ENCODE measurements around the gene ELMOD3.
"Not testable (repeated sequence)": the region's sequence is repeated elsewhere in the genome, so short reads cannot be mapped to it uniquely, and the experiment has no call there.

The ELMOD3 gene

GRCh38 chr2:85437488-85438200 lies 83.1 kb downstream of the ELMOD3 start:
- Histone ChIP-seq H3K9ac (ENCODE audit: low read length) (peak overlapping the region; percentile 70), H3K79me1 (ENCODE audit: low read length) (peaks cover 6% of the 10 kb centered on the region), H2AFZ (ENCODE audit: insufficient read depth, low read length, poor library complexity) (peak overlapping the region; percentile 85), H2BK5ac (ENCODE audit: low read depth, low read length, poor library complexity) (no peak overlapping the region), H3K4me1 (ENCODE audit: control insufficient read depth in 1 of 2, insufficient read depth in 2 of 2, low read length in 2 of 2) (peaks cover 8 to 10% of the 10 kb centered on the region in 2 experiments), H3K9me3 (ENCODE audit: insufficient read depth, low read depth, low read length) (peaks cover 2% of the 10 kb centered on the region), H3K4me2 (ENCODE audit: low read length) (peak overlapping the region; percentile 96), H3K18ac (ENCODE audit: low read length) (peak overlapping the region; percentile 76), H3K14ac (ENCODE audit: low read length) (peak overlapping the region; percentile 78), H3K23ac (ENCODE audit: low read length) (no peak overlapping the region), H4K8ac (ENCODE audit: low read depth, low read length) (peak overlapping the region; percentile 97), H3K27ac (ENCODE audit: low read depth, low read length) (no peak overlapping the region), H3K4me3 (ENCODE audit: low read depth, low read length) (peak overlapping the region; percentile 64), H3K79me2 (ENCODE audit: control insufficient read depth, insufficient read depth, low read length, poor library complexity) (peaks cover 3% of the 10 kb centered on the region), H4K91ac (ENCODE audit: low read depth, low read length) (peak overlapping the region; percentile 72), H2AK5ac (ENCODE audit: low read length) (peak overlapping the region; percentile 86), H2BK12ac (ENCODE audit: low read length) (peak overlapping the region; percentile 27), H3K27me3 (ENCODE audit: insufficient read depth, low read length) (no peaks in the 10 kb centered on the region), H3K36me3 (ENCODE audit: control insufficient read depth in 1 of 2, insufficient read depth in 2 of 2, low read length in 2 of 2) (no peaks in the 10 kb centered on the region), H4K12ac (ENCODE audit: low read depth, low read length) (peak overlapping the region; percentile 88), H3K4ac (ENCODE audit: low read depth, low read length) (peak overlapping the region; percentile 36), H2BK120ac (ENCODE audit: insufficient read depth, low read length, poor library complexity) (peak overlapping the region; percentile 75)
- WGBS (ENCODE audit: extremely low coverage, insufficient coverage, insufficient read length): no CpG with 5 or more reads among the region's 64 CpGs
- peak in 1 of 2 donors; percentile 50 for DNase-seq

GRCh38 chr2:85438201-85439024 lies 83.8 kb downstream of the ELMOD3 start:
- no peaks in the 10 kb centered on the region for H3K27me3 ChIP-seq (ENCODE audit: insufficient read depth, low read length)
- peak overlapping the region; percentile 96 for H3K4me2 ChIP-seq (ENCODE audit: low read length)
- peaks cover 8 to 10% of the 10 kb centered on the region in 2 experiments for H3K4me1 ChIP-seq (ENCODE audit: control insufficient read depth in 1 of 2, insufficient read depth in 2 of 2, low read length in 2 of 2)
- peaks cover 3% of the 10 kb centered on the region for H3K79me2 ChIP-seq (ENCODE audit: control insufficient read depth, insufficient read depth, low read length, poor library complexity)
- H4K12ac ChIP-seq (ENCODE audit: low read depth, low read length): peak overlapping the region; percentile 68
- H3K36me3 ChIP-seq (ENCODE audit: control insufficient read depth in 1 of 2, insufficient read depth in 2 of 2, low read length in 2 of 2): no peaks in the 10 kb centered on the region
- H3K9me3 ChIP-seq (ENCODE audit: insufficient read depth, low read depth, low read length): peaks cover 2% of the 10 kb centered on the region
- DNase-seq: no peak
- no CpG with 5 or more reads among the region's 19 CpGs for WGBS (ENCODE audit: extremely low coverage, insufficient coverage, insufficient read length)
- no peak overlapping the region for H4K91ac ChIP-seq (ENCODE audit: low read depth, low read length)
- peak overlapping the region; percentile 18 for H2BK120ac ChIP-seq (ENCODE audit: insufficient read depth, low read length, poor library complexity)
- peak overlapping the region; percentile 64 for H3K4me3 ChIP-seq (ENCODE audit: low read depth, low read length)
- no peak overlapping the region for H2AK5ac ChIP-seq (ENCODE audit: low read length)
- no peak overlapping the region for H3K18ac ChIP-seq (ENCODE audit: low read length)
- H3K9ac ChIP-seq (ENCODE audit: low read length): peak overlapping the region; percentile 70
- H2AFZ ChIP-seq (ENCODE audit: insufficient read depth, low read length, poor library complexity): peak overlapping the region; percentile 66
- peak overlapping the region; percentile 69 for H4K8ac ChIP-seq (ENCODE audit: low read depth, low read length)
- no peak overlapping the region for H3K23ac ChIP-seq (ENCODE audit: low read length)
- H2BK12ac ChIP-seq (ENCODE audit: low read length): no peak overlapping the region
- no peak overlapping the region for H3K27ac ChIP-seq (ENCODE audit: low read depth, low read length)
- no peak overlapping the region for H3K14ac ChIP-seq (ENCODE audit: low read length)
- peaks cover 6% of the 10 kb centered on the region for H3K79me1 ChIP-seq (ENCODE audit: low read length)
- H3K4ac ChIP-seq (ENCODE audit: low read depth, low read length): no peak overlapping the region
- H2BK5ac ChIP-seq (ENCODE audit: low read depth, low read length, poor library complexity): no peak overlapping the region

GRCh38 chr2:85439025-85439472 lies 84.5 kb downstream of the ELMOD3 start:
- H3K36me3 ChIP-seq (ENCODE audit: control insufficient read depth in 1 of 2, insufficient read depth in 2 of 2, low read length in 2 of 2): no peaks in the 10 kb centered on the region
- H3K27ac ChIP-seq (ENCODE audit: low read depth, low read length): no peak overlapping the region
- H3K27me3 ChIP-seq (ENCODE audit: insufficient read depth, low read length): no peaks in the 10 kb centered on the region
- no peak overlapping the region for H2BK5ac ChIP-seq (ENCODE audit: low read depth, low read length, poor library complexity)
- no peak overlapping the region for H3K4ac ChIP-seq (ENCODE audit: low read depth, low read length)
- no peak overlapping the region for H3K23ac ChIP-seq (ENCODE audit: low read length)
- H2BK12ac ChIP-seq (ENCODE audit: low read length): no peak overlapping the region
- H4K91ac ChIP-seq (ENCODE audit: low read depth, low read length): no peak overlapping the region
- H3K9ac ChIP-seq (ENCODE audit: low read length): no peak overlapping the region
- H3K14ac ChIP-seq (ENCODE audit: low read length): no peak overlapping the region
- H2AFZ ChIP-seq (ENCODE audit: insufficient read depth, low read length, poor library complexity): no peak overlapping the region
- H2BK120ac ChIP-seq (ENCODE audit: insufficient read depth, low read length, poor library complexity): no peak overlapping the region
- no peak for DNase-seq
- WGBS (ENCODE audit: extremely low coverage, insufficient coverage, insufficient read length): no CpG with 5 or more reads among the region's 6 CpGs
- H3K4me3 ChIP-seq (ENCODE audit: low read depth, low read length): no peak overlapping the region
- H3K79me1 ChIP-seq (ENCODE audit: low read length): peaks cover 6% of the 10 kb centered on the region
- H2AK5ac ChIP-seq (ENCODE audit: low read length): no peak overlapping the region
- peaks cover 3% of the 10 kb centered on the region for H3K79me2 ChIP-seq (ENCODE audit: control insufficient read depth, insufficient read depth, low read length, poor library complexity)
- H3K4me1 ChIP-seq (ENCODE audit: control insufficient read depth in 1 of 2, insufficient read depth in 2 of 2, low read length in 2 of 2): peaks cover 8 to 10% of the 10 kb centered on the region in 2 experiments
- H3K18ac ChIP-seq (ENCODE audit: low read length): no peak overlapping the region
- H4K12ac ChIP-seq (ENCODE audit: low read depth, low read length): no peak overlapping the region
- H3K9me3 ChIP-seq (ENCODE audit: insufficient read depth, low read depth, low read length): peaks cover 2% of the 10 kb centered on the region
- no peak overlapping the region for H3K4me2 ChIP-seq (ENCODE audit: low read length)
- no peak overlapping the region for H4K8ac ChIP-seq (ENCODE audit: low read depth, low read length)

- H2BK12ac ChIP-seq (ENCODE audit: low read length); H3K79me2 ChIP-seq (ENCODE audit: control insufficient read depth, insufficient read depth, low read length, poor library complexity); H3K18ac ChIP-seq (ENCODE audit: low read length); H2AFZ ChIP-seq (ENCODE audit: insufficient read depth, low read length, poor library complexity); H3K4me3 ChIP-seq (ENCODE audit: low read depth, low read length); H2BK120ac ChIP-seq (ENCODE audit: insufficient read depth, low read length, poor library complexity); H3K27me3 ChIP-seq (ENCODE audit: insufficient read depth, low read length); H2BK5ac ChIP-seq (ENCODE audit: low read depth, low read length, poor library complexity); H3K4ac ChIP-seq (ENCODE audit: low read depth, low read length); H4K8ac ChIP-seq (ENCODE audit: low read depth, low read length); DNase-seq; H3K4me1 ChIP-seq (ENCODE audit: control insufficient read depth in 1 of 2, insufficient read depth in 2 of 2, low read length in 2 of 2); H4K91ac ChIP-seq (ENCODE audit: low read depth, low read length); H3K14ac ChIP-seq (ENCODE audit: low read length); H3K9ac ChIP-seq (ENCODE audit: low read length); H4K12ac ChIP-seq (ENCODE audit: low read depth, low read length); H3K23ac ChIP-seq (ENCODE audit: low read length); H3K36me3 ChIP-seq (ENCODE audit: control insufficient read depth in 1 of 2, insufficient read depth in 2 of 2, low read length in 2 of 2); H3K79me1 ChIP-seq (ENCODE audit: low read length); H3K4me2 ChIP-seq (ENCODE audit: low read length); H3K27ac ChIP-seq (ENCODE audit: low read depth, low read length); H3K9me3 ChIP-seq (ENCODE audit: insufficient read depth, low read depth, low read length); H2AK5ac ChIP-seq (ENCODE audit: low read length): not testable (repeated sequence)
- WGBS (ENCODE audit: extremely low coverage, insufficient coverage, insufficient read length): no CpG with 5 or more reads among the region's 9 CpGs
Observed at GRCh38 chr2:85439569-85439968, 85.0 kb downstream of the ELMOD3 start.

Measured in trophoblast cell (in vitro differentiated cells and primary cell).